Left lung (tissue), 10 donors: ENCODE measurements around the gene TLR6. TPM values are rescaled to one million over a fixed set of nuclear protein-coding genes. Genes with fewer than 3 reads are reported as not detected.

Experiments
- ATAC-seq: fragments of 200-7000 bp; cut with Tn5 transposase; one replicate; pipeline ENCODE4 v1.9.1; 2020; ENCODE audit warnings: moderate library complexity
- DNase-seq, 4 donors: peaks; one replicate each; pipeline ENCODE4 v3.0.0-alpha.2; 2013 to 2020
- H3K27ac ChIP-seq, 2 donors: fragments of 200-600 bp; sonication (generic) in 1 of 2; one replicate each; pipeline versions ENCODE4 v1.5.0 to v1.8.0; 2020 to 2021
- H3K27me3 ChIP-seq, 2 donors: fragments of 200-600 bp; sonication (generic) in 1 of 2; one replicate each; pipeline versions ENCODE4 v1.5.0 to v1.8.0; 2020 to 2021
- H3K36me3 ChIP-seq, 2 donors: fragments of 200-600 bp; sonication (generic) in 1 of 2; one replicate each; pipeline versions ENCODE4 v1.5.0 to v1.8.0; 2020 to 2021
- H3K4me1 ChIP-seq, 2 donors: fragments of 200-600 bp; one replicate each; pipeline ENCODE4 v1.8.0; 2021
- H3K4me3 ChIP-seq, 2 donors: fragments of 200-600 bp; sonication (generic) in 1 of 2; one replicate each; pipeline versions ENCODE4 v1.5.0 to v1.8.0; 2020 to 2021; ENCODE audit warnings: mild to moderate bottlenecking in 1 of 2
- H3K9me3 ChIP-seq, 2 donors: fragments of 200-600 bp; sonication (generic) in 1 of 2; one replicate each; pipeline versions ENCODE4 v1.5.0 to v1.8.0; 2020 to 2021
- CTCF ChIP-seq, 2 donors: fragments of 200-600 bp; sonication (generic) in 1 of 2; IDR thresholded peaks; one replicate each; pipeline versions ENCODE4 v1.5.0 to v1.8.0; 2021; ENCODE audit warnings: antibody characterized with exemption in 2 of 2
- intact Hi-C, 2 donors: fragments of 100-400 bp; cut with DNase I; formaldehyde crosslinking; loops; one replicate each; pipeline versions ENCODE4 v1.11.2 to v1.14.2; 2022
- polyA plus RNA-seq, 6 donors: library from polyadenylated mRNA; unstranded; fragments of 120-200 nt; gene quantifications; one replicate each; pipeline ENCODE4 v1.2.1, GENCODE V29; 2013; ENCODE audit not compliant: insufficient read length in 6 of 6
- total RNA-seq, 2 donors: library from RNA; stranded (reverse); fragmentation: NEBNext Ultra II Directional; extraction: Animal tissue kit (Norgen Biotek cat#: 25700); gene quantifications; one replicate each; pipeline ENCODE4 v1.2.1, GENCODE V29; 2021
- donor health status: DM: no; HTN: yes; CAD: no.
- donor health status: DM: no; HTN: no; CAD: no.

The TLR6 gene
- total and polyA plus RNA-seq, 8 donors, result 0.96 to 18.1 (median 1.5) TPM

- Histone ChIP-seq H3K4me1 (no peaks in the 10 kb centered on the region), H3K36me3 (peaks cover 0 to 42% of the 10 kb centered on the region in 2 donors), H3K27me3 (no peaks in the 10 kb centered on the region), H3K4me3 (no peak overlapping the region), H3K9me3 (no peaks in the 10 kb centered on the region), H3K27ac (no peak overlapping the region)
- no peak for DNase-seq
- TF ChIP-seq CTCF (IDR thresholded peaks at IDR 0.05), result no peak
- intact Hi-C loops, result loop anchor here in 1 of 2 donors (10.0 kb wide), 1 partner anchor 231 kb away; no protein-coding TSS in a partner anchor
- ATAC-seq, result no peak
These were observed 47.6 kb upstream of the TLR6 start for GRCh38 chr4:38904090-38904666.

DNA sequence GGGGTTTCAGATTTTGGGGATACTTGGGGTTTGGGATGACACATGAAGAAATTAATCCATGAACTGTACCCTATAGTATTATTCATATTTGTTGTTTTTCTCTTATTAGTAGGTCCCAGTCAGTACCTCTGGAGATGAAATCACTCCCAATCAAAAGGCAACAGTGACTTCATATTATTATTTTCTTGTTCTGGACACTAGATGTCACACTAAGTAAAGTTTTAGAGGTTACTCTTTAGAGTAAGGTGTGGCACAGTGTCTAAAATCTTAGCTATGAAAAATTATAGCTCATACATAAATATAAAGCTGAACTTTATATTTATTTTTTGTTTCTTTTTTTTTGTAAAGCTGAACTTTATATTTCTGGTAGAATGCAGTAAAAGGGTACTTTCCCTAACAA, 46.1 kb upstream of the TLR6 start:
- Histone ChIP-seq H3K4me3 (no peak overlapping the region), H3K9me3 (no peaks in the 10 kb centered on the region), H3K27ac (no peak overlapping the region), H3K36me3 (peaks cover 0 to 38% of the 10 kb centered on the region in 2 donors), H3K4me1 (no peaks in the 10 kb centered on the region), H3K27me3 (no peaks in the 10 kb centered on the region)
- DNase-seq (peak in 1 of 4 donors; percentile 17), ATAC-seq (peak; percentile 71)
- intact Hi-C loops, result loop anchor here in 1 of 2 donors (10.0 kb wide), 1 partner anchor 232 kb away; no protein-coding TSS in a partner anchor
- no peak for TF ChIP-seq CTCF (IDR thresholded peaks at IDR 0.05)

GRCh38 chr4:38902221-38902620, 45.6 kb upstream of the TLR6 start:
- H3K36me3 ChIP-seq, result peaks cover 0 to 36% of the 10 kb centered on the region in 2 donors
- intact Hi-C loops, result loop anchor here in 1 of 2 donors (10.0 kb wide), 1 partner anchor 233 kb away; no protein-coding TSS in a partner anchor

GRCh38 chr4:38898245-38898644, 41.6 kb upstream of the TLR6 start:
- Histone ChIP-seq H3K4me1 (no peaks in the 10 kb centered on the region), H3K36me3 (peaks cover 0 to 18% of the 10 kb centered on the region in 2 donors), H3K9me3 (no peaks in the 10 kb centered on the region), H3K27me3 (no peaks in the 10 kb centered on the region), H3K27ac (no peak overlapping the region), H3K4me3 (no peak overlapping the region)
- intact Hi-C loops, result no loop called here
- TF ChIP-seq CTCF (IDR thresholded peaks at IDR 0.05), result no peak
- DNase-seq (no peak), ATAC-seq (no peak)

More at GRCh38 chr4:38902221-38902620, 45.6 kb upstream of the TLR6 start:
- Histone ChIP-seq H3K4me1 (no peaks in the 10 kb centered on the region), H3K27ac (no peak overlapping the region), H3K4me3 (no peak overlapping the region), H3K27me3 (no peaks in the 10 kb centered on the region), H3K9me3 (no peaks in the 10 kb centered on the region)
- no peak for TF ChIP-seq CTCF (IDR thresholded peaks at IDR 0.05)
- DNase-seq (no peak), ATAC-seq (no peak)

- Histone ChIP-seq H3K27ac (no peak overlapping the region), H3K4me3 (no peak overlapping the region), H3K27me3 (no peaks in the 10 kb centered on the region), H3K4me1 (no peaks in the 10 kb centered on the region), H3K36me3 (peaks cover 0 to 26% of the 10 kb centered on the region in 2 donors), H3K9me3 (no peaks in the 10 kb centered on the region)
- TF ChIP-seq CTCF (IDR thresholded peaks at IDR 0.05), result no peak
- ATAC-seq (no peak), DNase-seq (no peak)
- intact Hi-C loops, result no loop called here
These were observed 40.3 kb upstream of the TLR6 start for GRCh38 chr4:38896940-38897339.
